Heart left ventricle (tissue), 16 donors: Measurements from ENCODE around the gene GRAMD4. TPM values are rescaled to one million over a fixed set of nuclear protein-coding genes. Genes with fewer than 3 reads are reported as not detected.

ENCODE experiments used
- ATAC-seq, 4 donors: fragments of 200-7000 bp; cut with Tn5 transposase; one replicate each; pipeline ENCODE4 v1.9.1; 2020 to 2022; ENCODE audit warnings: moderate library complexity in 4 of 4, mild to moderate bottlenecking in 3 of 4, moderate number of reproducible peaks in 1 of 4
- DNase-seq, 5 donors: peaks; one replicate each; pipeline ENCODE4 v3.0.0-alpha.2; 2020
- H3K27ac ChIP-seq, 12 donors: fragments of 200-600 bp; sonication (generic) in 4 of 12; one replicate each; pipeline versions ENCODE4 v1.5.0 to v1.8.0; 2016 to 2022; ENCODE audit warnings: mild to moderate bottlenecking in 2 of 12
- H3K27me3 ChIP-seq, 9 donors: fragments of 200-600 bp; sonication (generic) in 2 of 9; one replicate each; pipeline versions ENCODE4 v1.5.1 to v1.8.0; 2016 to 2022; ENCODE audit warnings: mild to moderate bottlenecking in 3 of 9
- H3K36me3 ChIP-seq, 9 donors: fragments of 200-600 bp; sonication (generic) in 2 of 9; one replicate each; pipeline versions ENCODE4 v1.5.0 to v1.8.0; 2018 to 2022; ENCODE audit warnings: mild to moderate bottlenecking in 2 of 9
- H3K4me1 ChIP-seq, 12 donors: fragments of 200-600 bp; sonication (generic) in 4 of 12; one replicate each; pipeline versions ENCODE4 v1.5.0 to v1.8.0; 2016 to 2022; ENCODE audit warnings: mild to moderate bottlenecking in 3 of 12
- H3K4me3 ChIP-seq, 12 donors: fragments of 200-600 bp; sonication (generic) in 4 of 12; one replicate each; pipeline versions ENCODE4 v1.5.0 to v1.8.0; 2017 to 2022; ENCODE audit warnings: mild to moderate bottlenecking in 9 of 12, moderate library complexity in 4 of 12
- H3K9me3 ChIP-seq, 12 donors: fragments of 200-600 bp; sonication (generic) in 4 of 12; one replicate each; pipeline versions ENCODE4 v1.5.0 to v1.8.0; 2016 to 2022; ENCODE audit warnings: mild to moderate bottlenecking in 1 of 12
- CTCF ChIP-seq, 12 donors: fragments of 200-600 bp; sonication (generic) in 4 of 12; IDR thresholded peaks; one replicate each; pipeline versions ENCODE4 v1.5.0 to v1.8.0; 2018 to 2022; ENCODE audit warnings: antibody characterized with exemption in 12 of 12, mild to moderate bottlenecking in 5 of 12
- POLR2A ChIP-seq, 2 donors: fragments of 450-650 bp; IDR thresholded peaks; one replicate each; pipeline ENCODE4 v1.6.1; 2017; ENCODE audit warnings: antibody characterized with exemption in 2 of 2, mild to moderate bottlenecking in 2 of 2, moderate library complexity in 2 of 2
- WGBS, 4 donors: extraction: QIAGEN DNeasy Blood & Tissue Kit in 2 of 4; methylation state at CpG; one replicate each; pipeline versions ENCODE4 v1.1.5 to v1.1.7; 2013 to 2018; 5-methylcytosine and 5-hydroxymethylcytosine counted together
- intact Hi-C, 10 donors: fragments of 100-400 bp; cut with DNase I; formaldehyde crosslinking; loops; one replicate each; pipeline versions ENCODE4 v1.11.1 to v1.14.2; 2022
- polyA plus RNA-seq, 2 donors: library from polyadenylated mRNA; stranded (reverse); fragments of 200-250 nt; gene quantifications; one replicate each; pipeline ENCODE4 v1.2.3, GENCODE V29; 2013
- total RNA-seq, 9 donors: library from RNA; depleted of rRNA in 2 of 9; stranded (reverse); fragments of >200 nt in 2 of 9; fragmentation: NEBNext Ultra II Directional in 3 of 9; extraction: Animal tissue kit (Norgen Biotek cat#: 25700) in 3 of 9; gene quantifications; one replicate each; pipeline versions ENCODE4 v1.1.0 to v1.2.4, GENCODE V29; 2016 to 2023
- donor health status: ischemic (EF 13 %, LVEDD 7.1; RV severe dilation, severe dysfunction).
- donor health status: healthy with polysubstance abuse.
- donor health status: DM: no; HTN: yes; CAD: no.
- donor health status: DM: no; HTN: no; CAD: no.
- donor health status: ischemic (EF 25% LVEDD 6.9; RV normal size, moderate dysfunction).
- donor health status: ischemic (EF 25% LVEDD 5.7; RV mildly dilated, moderate dysfunction).
- donor health status: healthy.
- donor health status: DM: yes; HTN: yes; CAD: no.
- donor health status: ischemic (EF 35%, LVEDD 5.7; RV mildly dilated, moderate dysfunction).
- donor health status: nonischemic (EF 11% LVEDD 7.7; RV severe dilation, severe dysfunction).
- donor health status: DM: yes; HTN: yes; CAD: no.
- donor health status: PGD.
- donor health status: ischemic (EF 29% LVEDD 5.4; RV normal size, mild dysfunction).
- donor health status: nonischemic (EF 23%, LVEDD 6.1; RV moderate dilation, normal function).

The GRAMD4 gene
- total and polyA plus RNA-seq, 11 donors, result 22.4 to 122 (median 63.1) TPM

GRCh38 chr22:46605117-46605516 lies 15.1 kb upstream of the GRAMD4 start:
- H3K36me3 ChIP-seq, result no peaks in the 10 kb centered on the region
- ATAC-seq (no peak), DNase-seq (no peak)
- no peaks in the 10 kb centered on the region for H3K27me3 ChIP-seq
- H3K27ac ChIP-seq, result no peak overlapping the region
- no peak overlapping the region for H3K4me3 ChIP-seq
- no peak for TF ChIP-seq CTCF (IDR thresholded peaks at IDR 0.05)
- no peak for TF ChIP-seq POLR2A (IDR thresholded peaks at IDR 0.05)
- intact Hi-C loops, result no loop called here
- H3K9me3 ChIP-seq, result no peaks in the 10 kb centered on the region
- WGBS, 4 donors, result 94 to 97% (median 97%) methylated on average over 5 to 6 of the region's 6 CpGs
- H3K4me1 ChIP-seq, result peaks cover 0 to 53% (median 16%) of the 10 kb centered on the region in 12 donors

- intact Hi-C loops, result no loop called here
Observed at GRCh38 chr22:46606886-46607285, 13.3 kb upstream of the GRAMD4 start.

GRCh38 chr22:46607483-46608114 lies 12.6 kb upstream of the GRAMD4 start:
- H3K27me3 ChIP-seq, result no peaks in the 10 kb centered on the region
- H3K27ac ChIP-seq, result peak overlapping the region in 1 of 12 donors; percentile 10
- no peak for TF ChIP-seq POLR2A (IDR thresholded peaks at IDR 0.05)
- no peak for TF ChIP-seq CTCF (IDR thresholded peaks at IDR 0.05)
- H3K4me1 ChIP-seq, result peaks cover 5 to 51% (median 20%) of the 10 kb centered on the region in 12 donors
- DNase-seq (no peak), ATAC-seq (peak in 2 of 4 donors; percentile 46 to 60)
- H3K9me3 ChIP-seq, result no peaks in the 10 kb centered on the region
- intact Hi-C loops, result no loop called here
- H3K4me3 ChIP-seq, result no peak overlapping the region
- WGBS, 4 donors, result 82 to 89% (median 85%) methylated on average over 26 to 27 of the region's 27 CpGs
- no peaks in the 10 kb centered on the region for H3K36me3 ChIP-seq

More at GRCh38 chr22:46606886-46607285, 13.3 kb upstream of the GRAMD4 start:
- Histone ChIP-seq H3K4me3 (no peak overlapping the region), H3K27me3 (no peaks in the 10 kb centered on the region), H3K27ac (no peak overlapping the region), H3K4me1 (peaks cover 0 to 45% (median 13%) of the 10 kb centered on the region in 12 donors), H3K9me3 (no peaks in the 10 kb centered on the region), H3K36me3 (no peaks in the 10 kb centered on the region)
- ATAC-seq (no peak), DNase-seq (no peak)
- 68 to 74% (median 71%) methylated on average over 8 to 9 of the region's 9 CpGs for WGBS, 4 donors
- TF ChIP-seq POLR2A (IDR thresholded peaks at IDR 0.05) (no peak), CTCF (IDR thresholded peaks at IDR 0.05) (no peak)

GRCh38 chr22:46609175-46609690 lies 11.0 kb upstream of the GRAMD4 start:
- 78 to 93% (median 84%) methylated on average over 17 of the region's 17 CpGs for WGBS, 4 donors
- no peaks in the 10 kb centered on the region for H3K9me3 ChIP-seq
- H3K4me3 ChIP-seq, result no peak overlapping the region
- H3K27me3 ChIP-seq, result no peaks in the 10 kb centered on the region
- no peak for ATAC-seq
- intact Hi-C loops, result no loop called here
- no peaks in the 10 kb centered on the region for H3K36me3 ChIP-seq
- DNase-seq, result no peak
- peak overlapping the region in 1 of 12 donors; percentile 5 for H3K27ac ChIP-seq
- TF ChIP-seq CTCF (IDR thresholded peaks at IDR 0.05), result no peak
- no peak for TF ChIP-seq POLR2A (IDR thresholded peaks at IDR 0.05)
- H3K4me1 ChIP-seq, result peaks cover 16 to 59% (median 31%) of the 10 kb centered on the region in 12 donors
